ENCODE results near the gene GNB1.

GNB1 gene

GRCh38 chr1:1809489-1809888 is 81.4 kb downstream of the GNB1 start:
- TF ChIP-seq CTCF (conservative IDR thresholded peaks at IDR 0.05) = no peak
- H3K27ac ChIP-seq = peak overlapping the region; percentile 16; the same call in 1 of the 2 replicates

GRCh38 chr1:1808206-1808605 is 82.7 kb downstream of the GNB1 start:
- H3K27ac ChIP-seq = no peak overlapping the region; the same call in 1 of the 2 replicates
- TF ChIP-seq CTCF (conservative IDR thresholded peaks at IDR 0.05) = no peak

GRCh38 chr1:1806890-1807289 is 84.0 kb downstream of the GNB1 start:
- no peak overlapping the region for H3K27ac ChIP-seq
- TF ChIP-seq CTCF (conservative IDR thresholded peaks at IDR 0.05) = no peak

- no peak for TF ChIP-seq CTCF (conservative IDR thresholded peaks at IDR 0.05)
- no peak overlapping the region for H3K27ac ChIP-seq
Measured at GRCh38 chr1:1804301-1804700, 86.6 kb downstream of the GNB1 start.

- H3K27ac ChIP-seq = no peak overlapping the region
Measured at GRCh38 chr1:1802871-1803270, 88.0 kb downstream of the GNB1 start.

GRCh38 chr1:1799716-1800115 is 91.2 kb downstream of the GNB1 start:
- H3K27ac ChIP-seq = no peak overlapping the region
- TF ChIP-seq CTCF (conservative IDR thresholded peaks at IDR 0.05) = no peak

More at GRCh38 chr1:1802871-1803270, 88.0 kb downstream of the GNB1 start:
- no peak for TF ChIP-seq CTCF (conservative IDR thresholded peaks at IDR 0.05)

- H3K27ac ChIP-seq = no peak overlapping the region
- TF ChIP-seq CTCF (conservative IDR thresholded peaks at IDR 0.05) = no peak
Measured at GRCh38 chr1:1797731-1798341, 93.1 kb downstream of the GNB1 start.

Measured in VCaP (cell line).